ENCODE measurements around the gene CCNY.
"Not testable (repeated sequence)": the region's sequence is repeated elsewhere in the genome, so short reads cannot be mapped to it uniquely, and the experiment has no call there.

Gene CCNY

GRCh38 chr10:35406003-35406630, 69.8 kb downstream of the CCNY start:
- DNase-seq (ENCODE audit: low read depth), result not testable (repeated sequence)

GRCh38 chr10:35407696-35408095, 71.4 kb downstream of the CCNY start:
- not testable (repeated sequence) for DNase-seq (ENCODE audit: low read depth)

GRCh38 chr10:35409094-35409582, 72.8 kb downstream of the CCNY start:
- DNase-seq (ENCODE audit: low read depth), result no peak

GRCh38 chr10:35409808-35410207, 73.5 kb downstream of the CCNY start:
- no peak for DNase-seq (ENCODE audit: low read depth)

GRCh38 chr10:35412003-35412723, 75.9 kb downstream of the CCNY start:
- no peak for DNase-seq (ENCODE audit: low read depth)

GRCh38 chr10:35412900-35413491, 76.7 kb downstream of the CCNY start:
- DNase-seq (ENCODE audit: low read depth), result no peak

GRCh38 chr10:35413985-35414861, 77.9 kb downstream of the CCNY start:
- DNase-seq (ENCODE audit: low read depth), result no peak

- DNase-seq (ENCODE audit: low read depth), result no peak
These were observed 79.2 kb downstream of the CCNY start for GRCh38 chr10:35415505-35415904.

GRCh38 chr10:35416619-35417312, 80.5 kb downstream of the CCNY start:
- no peak for DNase-seq (ENCODE audit: low read depth)

- DNase-seq (ENCODE audit: low read depth), result no peak
These were observed 81.0 kb downstream of the CCNY start for GRCh38 chr10:35417313-35417625.

- no peak for DNase-seq (ENCODE audit: low read depth)
These were observed 81.5 kb downstream of the CCNY start for GRCh38 chr10:35417795-35418194.

- DNase-seq (ENCODE audit: low read depth), result not testable (repeated sequence)
These were observed 82.3 kb downstream of the CCNY start for GRCh38 chr10:35418580-35418979.

- DNase-seq (ENCODE audit: low read depth), result no peak
These were observed 83.7 kb downstream of the CCNY start for GRCh38 chr10:35420044-35420443.

- DNase-seq (ENCODE audit: low read depth), result no peak
These were observed 84.7 kb downstream of the CCNY start for GRCh38 chr10:35420827-35421552.

- DNase-seq (ENCODE audit: low read depth), result no peak
These were observed 85.4 kb downstream of the CCNY start for GRCh38 chr10:35421553-35422178.

GRCh38 chr10:35422228-35422627, 85.9 kb downstream of the CCNY start:
- DNase-seq (ENCODE audit: low read depth), result no peak

- DNase-seq (ENCODE audit: low read depth), result no peak
These were observed 87.4 kb downstream of the CCNY start for GRCh38 chr10:35423505-35424306.

GRCh38 chr10:35424680-35425285, 88.5 kb downstream of the CCNY start:
- no peak for DNase-seq (ENCODE audit: low read depth)

- DNase-seq (ENCODE audit: low read depth), result no peak
These were observed 89.3 kb downstream of the CCNY start for GRCh38 chr10:35425595-35425994.

All from activated T-helper 1 cell treated with Interleukin-2 at 50 U/mL for 16 hours (primary cell).